IMR-90 (cell line): ENCODE measurements around the gene NOC2L. TPM values are rescaled to one million over a fixed set of nuclear protein-coding genes. Genes with fewer than 3 reads are reported as not detected.
A peak's percentile ranks its signal among the peaks of the same experiment; 100 is the strongest.

Experiments
- ATAC-seq: fragments of 200-7000 bp; cut with Tn5 transposase; 2 replicates; pipeline ENCODE4 v1.9.1; 2020; ENCODE audit warnings: low read depth, mild to moderate bottlenecking, moderate library complexity
- BruUV-seq: library from RNA; stranded (reverse); fragments of 400-500 nt; replicated peaks from 2 replicates; lab custom pipeline; 2021; lab: Mats Ljungman, UMichigan
- CTCF ChIA-PET: fragments of 300-600 bp; formaldehyde crosslinking; extraction: SDS; loops from one replicate; lab custom pipeline; 2021; ENCODE audit warnings: antibody characterized with exemption; lab: Yijun Ruan, JAX
- POLR2A ChIA-PET: fragments of 300-600 bp; sonication (Branson Sonifier 250); formaldehyde crosslinking; loops from one replicate; lab custom pipeline; 2022; ENCODE audit warnings: antibody characterized with exemption; ENCODE audit not compliant: unreplicated experiment; lab: Charles Lee
- DNase-seq: peaks from one replicate; pipeline ENCODE4 v3.0.0; 2013
- H2AFZ ChIP-seq: replicated peaks from 2 replicates; pipeline ENCODE3; 2013; ENCODE audit warnings: low read length, mild to moderate bottlenecking; ENCODE audit not compliant: poor library complexity
- H2AK5ac ChIP-seq: 2 replicates; pipeline ENCODE4 v1.6.1; 2013; ENCODE audit warnings: low read depth, low read length, inconsistent platforms
- H2AK9ac ChIP-seq: replicated peaks from 2 replicates; pipeline ENCODE3; 2013; ENCODE audit warnings: mild to moderate bottlenecking, low read depth, low read length, moderate library complexity; ENCODE audit not compliant: poor library complexity
- H2BK120ac ChIP-seq: 2 replicates; pipeline ENCODE4 v1.6.1; 2013; ENCODE audit warnings: low read depth, low read length, inconsistent platforms
- H2BK15ac ChIP-seq: 3 replicates; pipeline ENCODE4 v1.6.1; 2013; ENCODE audit warnings: low read depth, low read length, inconsistent platforms
- H2BK20ac ChIP-seq: 2 replicates; pipeline ENCODE4 v1.6.1; 2013; ENCODE audit warnings: low read depth, mild to moderate bottlenecking, inconsistent platforms, low read length, moderate library complexity
- H2BK5ac ChIP-seq: 2 replicates; pipeline ENCODE4 v1.6.1; 2013; ENCODE audit warnings: mild to moderate bottlenecking, low read depth, low read length, inconsistent platforms; ENCODE audit not compliant: poor library complexity, severe bottlenecking
- H3K14ac ChIP-seq: replicated peaks from 2 replicates; pipeline ENCODE4 v1.6.1; 2013; ENCODE audit warnings: low read depth, low read length, inconsistent platforms
- H3K18ac ChIP-seq: 2 replicates; pipeline ENCODE4 v1.6.1; 2013; ENCODE audit warnings: low read depth, low read length, control low read depth
- H3K23ac ChIP-seq: 2 replicates; pipeline ENCODE4 v1.6.1; 2013; ENCODE audit warnings: low read depth, low read length, inconsistent platforms
- H3K27ac ChIP-seq: 2 replicates; pipeline ENCODE4 v1.5.1; 2013; ENCODE audit warnings: mild to moderate bottlenecking, control low read depth, low read length; ENCODE audit not compliant: insufficient read depth
- H3K27me3 ChIP-seq: 2 replicates; pipeline ENCODE4 v1.6.1; 2013; ENCODE audit warnings: low read length; ENCODE audit not compliant: control insufficient read depth, insufficient read depth
- H3K36me3 ChIP-seq: 2 replicates; pipeline ENCODE4 v1.6.1; 2013; ENCODE audit warnings: low read length, mixed read lengths; ENCODE audit not compliant: control insufficient read depth, insufficient read depth
- H3K4ac ChIP-seq: 2 replicates; pipeline ENCODE4 v1.6.1; 2013; ENCODE audit warnings: low read depth, low read length, inconsistent platforms
- H3K4me1 ChIP-seq: 2 replicates; pipeline ENCODE4 v1.6.1; 2013; ENCODE audit warnings: low read length, mixed read lengths; ENCODE audit not compliant: control insufficient read depth, insufficient read depth
- H3K4me2 ChIP-seq: 2 replicates; pipeline ENCODE4 v1.6.1; 2013; ENCODE audit warnings: low read depth, mild to moderate bottlenecking, control low read depth, low read length, moderate library complexity
- H3K4me3 ChIP-seq: 2 replicates; pipeline ENCODE4 v1.5.1; 2013; ENCODE audit warnings: low read depth, mild to moderate bottlenecking, control low read depth, low read length, moderate library complexity; ENCODE audit not compliant: insufficient read depth
- H3K56ac ChIP-seq: 2 replicates; pipeline ENCODE4 v1.6.1; 2013; ENCODE audit warnings: low read length, inconsistent platforms; ENCODE audit not compliant: insufficient read depth; ENCODE audit errors: extremely low read depth
- H3K79me1 ChIP-seq, 2 experiments: 2 replicates each; pipeline ENCODE4 v1.6.1; 2013; ENCODE audit warnings: low read length in 2 of 2, inconsistent platforms in 1 of 2, low read depth in 1 of 2
- H3K9ac ChIP-seq: 2 replicates; pipeline ENCODE4 v1.6.1; 2013; ENCODE audit warnings: low read depth, low read length, control low read depth
- H3K9me1 ChIP-seq: 2 replicates; pipeline ENCODE4 v1.6.1; 2013; ENCODE audit warnings: low read length, inconsistent platforms; ENCODE audit not compliant: insufficient read depth
- H3K9me3 ChIP-seq: 2 replicates; pipeline ENCODE4 v1.6.1; 2013; ENCODE audit warnings: low read length; ENCODE audit not compliant: control insufficient read depth, insufficient read depth
- H4K20me1 ChIP-seq: 2 replicates; pipeline ENCODE4 v1.6.1; 2013; ENCODE audit warnings: low read length, inconsistent platforms; ENCODE audit not compliant: insufficient read depth
- H4K5ac ChIP-seq: 2 replicates; pipeline ENCODE4 v1.6.1; 2013; ENCODE audit warnings: mild to moderate bottlenecking, low read depth, low read length, control low read depth
- H4K8ac ChIP-seq, 2 experiments: 2 replicates each; pipeline ENCODE4 v1.6.1; 2013; ENCODE audit warnings: low read depth in 2 of 2, low read length in 2 of 2, control low read depth in 1 of 2, inconsistent platforms in 1 of 2
- H4K91ac ChIP-seq: 2 replicates; pipeline ENCODE4 v1.6.1; 2013; ENCODE audit warnings: low read depth, low read length, inconsistent platforms; ENCODE audit not compliant: insufficient read depth
- BHLHE40 ChIP-seq: fragments of 150-350 bp; IDR thresholded peaks from 2 replicates; pipeline ENCODE4 v1.6.1; 2016; ENCODE audit warnings: mild to moderate bottlenecking, low read depth, low read length
- CEBPB ChIP-seq: IDR thresholded peaks from 2 replicates; pipeline ENCODE4 v1.6.1; 2012; ENCODE audit warnings: low read depth, low read length, improper control_type of control experiment
- CHD1 ChIP-seq: IDR thresholded peaks from 2 replicates; pipeline ENCODE4 v1.6.1; 2012; ENCODE audit warnings: low read depth, low read length, improper control_type of control experiment
- CTCF ChIP-seq: conservative IDR thresholded peaks from 2 replicates; pipeline ENCODE4 v1.5.1; 2012; ENCODE audit warnings: mild to moderate bottlenecking, low read depth, low read length, improper control_type of control experiment
- ELK1 ChIP-seq: fragments of 150-350 bp; IDR thresholded peaks from 2 replicates; pipeline ENCODE4 v1.6.1; 2016; ENCODE audit warnings: low read depth, mild to moderate bottlenecking, low read length, moderate library complexity, borderline replicate concordance
- FOS ChIP-seq: fragments of 150-350 bp; IDR thresholded peaks from 2 replicates; pipeline ENCODE4 v1.6.1; 2016; ENCODE audit warnings: low read depth, low read length
- MAFK ChIP-seq: IDR thresholded peaks from 2 replicates; pipeline ENCODE4 v1.6.1; 2012; ENCODE audit warnings: low read depth, low read length, improper control_type of control experiment
- MAZ ChIP-seq: IDR thresholded peaks from 2 replicates; pipeline ENCODE4 v1.6.1; 2012; ENCODE audit warnings: low read depth, mild to moderate bottlenecking, low read length, improper control_type of control experiment, moderate library complexity, borderline replicate concordance
- MXI1 ChIP-seq: IDR thresholded peaks from 2 replicates; pipeline ENCODE4 v1.6.1; 2012; ENCODE audit warnings: low read depth, mild to moderate bottlenecking, low read length, moderate library complexity, borderline replicate concordance
- NFE2L2 ChIP-seq: fragments of 150-350 bp; IDR thresholded peaks from 2 replicates; pipeline ENCODE4 v1.6.1; 2016; ENCODE audit warnings: low read depth, mild to moderate bottlenecking, low read length
- POLR2A ChIP-seq: IDR thresholded peaks from 2 replicates; pipeline ENCODE4 v1.6.1; 2012; ENCODE audit warnings: mild to moderate bottlenecking, low read depth, low read length
- RAD21 ChIP-seq: IDR thresholded peaks from 2 replicates; pipeline ENCODE4 v1.6.1; 2012; ENCODE audit warnings: low read length, improper control_type of control experiment
- RCOR1 ChIP-seq: IDR thresholded peaks from 2 replicates; pipeline ENCODE4 v1.6.1; 2012; ENCODE audit warnings: mild to moderate bottlenecking, low read length, improper control_type of control experiment; ENCODE audit not compliant: insufficient replicate concordance
- RFX5 ChIP-seq: IDR thresholded peaks from 2 replicates; pipeline ENCODE4 v1.8.0; 2012; ENCODE audit warnings: low read depth, mild to moderate bottlenecking, low read length, moderate library complexity
- SMC3 ChIP-seq: fragments of 150-350 bp; IDR thresholded peaks from 2 replicates; pipeline ENCODE4 v1.6.1; 2016; ENCODE audit warnings: low read depth, mild to moderate bottlenecking, antibody characterized with exemption, low read length, moderate library complexity
- USF2 ChIP-seq: fragments of 150-350 bp; IDR thresholded peaks from 2 replicates; pipeline ENCODE4 v1.6.1; 2017; ENCODE audit warnings: mild to moderate bottlenecking, antibody characterized with exemption, low read length, low read depth
- WGBS, 2 experiments: methylation state at CpG; one replicate each; pipeline versions ENCODE4 v1.1.5 to v1.1.7; 2013; ENCODE audit warnings: missing lambda C conversion rate in 2 of 2; ENCODE audit not compliant: insufficient read length in 1 of 2; ENCODE audit errors: extremely low coverage in 2 of 2; 5-methylcytosine and 5-hydroxymethylcytosine counted together
- dilution Hi-C: fragments of 300-500 bp; cut with HindIII; formaldehyde crosslinking; loops from one replicate; pipeline ENCODE4 v1.14.3; 2018; ENCODE audit warnings: low sequenced_read_pairs; ENCODE audit not compliant: unreplicated experiment
- in situ Hi-C: fragments of 300-500 bp; cut with MboI; formaldehyde crosslinking; loops from 3 replicates; pipeline ENCODE4 v1.14.3; 2019; ENCODE audit warnings: low sequenced_read_pairs, inconsistent platforms, mixed read lengths
- intact Hi-C: fragments of 100-400 bp; cut with micrococcal nuclease; formaldehyde crosslinking; loops from 2 replicates; pipeline ENCODE4 v1.10.0; 2022
- polyA plus RNA-seq, 3 experiments: library from polyadenylated mRNA; depleted of rRNA; stranded (reverse); fragments of >200 nt; gene quantifications; 2 replicates each; pipeline ENCODE4 v1.2.3, GENCODE V29; 2012; ENCODE audit warnings: low replicate concordance in 1 of 3
- total RNA-seq: library from RNA; depleted of rRNA; stranded (reverse); fragments of >200 nt; gene quantifications from 2 replicates; pipeline ENCODE4 v1.2.3, GENCODE V29; 2012

Gene NOC2L
- total and polyA plus RNA-seq, 2 of the 4 experiments (the other 2 are of a cell fraction) = 74.2 to 106 TPM

- no peak overlapping the region for H2AK5ac ChIP-seq
- H3K23ac ChIP-seq = no peak overlapping the region
- no peak overlapping the region for H3K4ac ChIP-seq
- no peak overlapping the region for H3K9ac ChIP-seq
- no peak overlapping the region for H3K56ac ChIP-seq
- in situ Hi-C loops = no loop called here
- POLR2A ChIA-PET = no interaction called here
- DNase-seq (peak; percentile 32), ATAC-seq (peak; percentile 65)
- H3K27ac ChIP-seq = no peak overlapping the region
- H3K4me1 ChIP-seq = no peaks in the 10 kb centered on the region
- H2BK120ac ChIP-seq = no peak overlapping the region
- dilution Hi-C loops = no loop called here
- H3K9me3 ChIP-seq = no peaks in the 10 kb centered on the region
- no peak overlapping the region for H4K91ac ChIP-seq
- no TSS peak for BruUV-seq
- H3K4me2 ChIP-seq = no peak overlapping the region
- H2AFZ ChIP-seq = no peak overlapping the region
- intact Hi-C loops = loop anchor here (1.0 kb wide), 1 partner anchor 47 kb away; no protein-coding TSS in a partner anchor
- WGBS, 2 experiments = 100% methylated on average over 3 of the region's 6 CpGs; no CpG with 5 or more reads in 1 of the 2 experiments
- no peak overlapping the region for H3K4me3 ChIP-seq
- no peak overlapping the region for H2BK15ac ChIP-seq
- H4K5ac ChIP-seq = no peak overlapping the region
- TF ChIP-seq SMC3 (peak; percentile 57), CHD1 (no peak), MXI1 (no peak), FOS (no peak), RFX5 (no peak), USF2 (no peak), ELK1 (no peak), MAZ (no peak), BHLHE40 (no peak), RAD21 (peak; percentile 46), NFE2L2 (no peak), CTCF (peak; percentile 40), POLR2A (no peak), MAFK (no peak), CEBPB (no peak), RCOR1 (no peak)
- H3K9me1 ChIP-seq = peaks cover 7% of the 10 kb centered on the region
- H3K18ac ChIP-seq = no peak overlapping the region
- H3K14ac ChIP-seq = no peak overlapping the region
- H3K79me1 ChIP-seq = peaks cover 9 to 30% of the 10 kb centered on the region in 2 experiments
- H2BK5ac ChIP-seq = no peak overlapping the region
- CTCF ChIA-PET = no interaction called here
- no peak overlapping the region for H4K8ac ChIP-seq
- peaks cover 17% of the 10 kb centered on the region for H4K20me1 ChIP-seq
- no peaks in the 10 kb centered on the region for H3K27me3 ChIP-seq
- H2AK9ac ChIP-seq = peak overlapping the region; percentile 89
- H3K36me3 ChIP-seq = peaks cover 85% of the 10 kb centered on the region
- H2BK20ac ChIP-seq = no peak overlapping the region
These were observed 7.7 kb downstream of the NOC2L start for GRCh38 chr1:951364-951763.
